Mucosa of descending colon (tissue), 3 donors: Measurements from ENCODE around the gene SLC22A12. TPM values are rescaled to one million over a fixed set of nuclear protein-coding genes. Genes with fewer than 3 reads are reported as not detected.
A peak's percentile ranks its signal among the peaks of the same experiment; 100 is the strongest.

Experiments
- ATAC-seq: fragments of 200-7000 bp; cut with Tn5 transposase; one replicate; pipeline ENCODE4 v1.9.1; 2020; ENCODE audit warnings: mild to moderate bottlenecking, moderate library complexity
- DNase-seq, 3 donors: peaks; one replicate each; pipeline ENCODE4 v3.0.0-alpha.2; 2020
- H3K36me3 ChIP-seq: fragments of 200-600 bp; one replicate; pipeline ENCODE4 v1.8.0; 2021; ENCODE audit warnings: low read depth, mild to moderate bottlenecking
- H3K4me1 ChIP-seq: fragments of 200-600 bp; one replicate; pipeline ENCODE4 v1.8.0; 2021; ENCODE audit warnings: low read depth, mild to moderate bottlenecking
- H3K4me3 ChIP-seq: fragments of 200-600 bp; one replicate; pipeline ENCODE4 v1.8.0; 2021; ENCODE audit warnings: mild to moderate bottlenecking
- H3K9me3 ChIP-seq: fragments of 200-600 bp; one replicate; pipeline ENCODE4 v1.8.0; 2021; ENCODE audit warnings: mild to moderate bottlenecking
- CTCF ChIP-seq: fragments of 200-600 bp; IDR thresholded peaks from one replicate; pipeline ENCODE4 v1.8.0; 2022; ENCODE audit warnings: antibody characterized with exemption, mild to moderate bottlenecking
- intact Hi-C, 2 donors: fragments of 100-400 bp; cut with DNase I in 1 of 2; cut with micrococcal nuclease in 1 of 2; formaldehyde crosslinking; loops; one replicate each; pipeline versions ENCODE4 v1.11.0 to v1.11.1; 2022; cut with DNase I, micrococcal nuclease
- total RNA-seq, 3 donors: library from RNA; stranded (reverse); fragmentation: NEBNext Ultra II Directional in 2 of 3; extraction: Animal tissue kit (Norgen Biotek cat#: 25700) in 2 of 3; gene quantifications; one replicate each; pipeline versions ENCODE4 v1.2.1 to v1.2.4, GENCODE V29; 2021 to 2023
- donor health status: DM: no; HTN: no; CAD: no; lungs with moderate emphysema.
- donor health status: DM: no; HTN: no; CAD: no.
- donor health status: DM: no; HTN: yes; CAD: no.

Gene SLC22A12
- total RNA-seq, 3 donors from 2014 or later = not detected

DNA sequence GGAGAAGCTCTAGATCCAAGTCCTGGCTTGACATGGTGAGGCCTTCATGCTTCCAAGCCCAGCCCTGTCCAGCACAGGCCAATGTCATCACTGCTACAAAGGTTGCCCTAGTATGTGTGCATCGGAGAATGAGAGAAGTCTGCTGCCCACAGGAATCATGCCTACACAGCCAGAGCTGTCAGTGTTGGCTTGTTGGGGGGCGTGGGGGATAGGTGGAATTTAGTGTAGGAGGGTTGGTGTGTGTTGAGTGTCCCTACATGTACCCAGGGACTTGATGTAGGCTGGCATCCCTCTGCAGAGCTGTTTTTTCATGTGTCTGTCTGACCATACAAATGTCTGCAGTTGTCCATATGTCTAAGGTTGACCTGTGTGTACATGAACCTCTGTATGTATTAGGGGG, 37.6 kb downstream of the SLC22A12 start:
- Histone ChIP-seq H3K4me3 (no peak overlapping the region), H3K36me3 (no peaks in the 10 kb centered on the region), H3K4me1 (no peaks in the 10 kb centered on the region), H3K9me3 (no peaks in the 10 kb centered on the region)
- no peak for DNase-seq
- no peak for TF ChIP-seq CTCF
- intact Hi-C loops = no loop called here
- no peak for ATAC-seq

DNA sequence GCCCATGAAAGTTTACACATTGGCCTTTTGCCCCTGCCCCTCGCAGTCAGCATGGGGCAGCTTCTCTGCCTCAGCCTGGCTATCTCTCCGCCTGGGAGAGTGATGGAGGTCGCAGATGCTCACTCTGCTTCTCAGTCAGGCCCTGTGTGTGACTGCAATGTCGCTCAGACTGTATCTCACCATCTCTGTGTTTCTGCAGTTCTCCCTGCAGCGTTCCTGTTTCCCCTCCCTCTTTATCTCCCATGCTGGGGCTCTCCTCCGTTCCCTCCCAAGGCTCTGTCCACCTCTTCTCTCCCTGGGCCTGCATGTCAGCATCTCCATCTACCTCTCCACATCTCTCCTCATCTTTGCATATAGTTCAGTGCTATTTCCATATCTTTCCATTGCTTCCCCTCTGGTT, 38.1 kb downstream of the SLC22A12 start:
- Histone ChIP-seq H3K4me1 (no peaks in the 10 kb centered on the region), H3K36me3 (no peaks in the 10 kb centered on the region), H3K4me3 (no peak overlapping the region), H3K9me3 (no peaks in the 10 kb centered on the region)
- no peak for TF ChIP-seq CTCF
- intact Hi-C loops = no loop called here
- ATAC-seq = no peak
- DNase-seq = no peak

GRCh38 chr11:64629796-64630562, 39.0 kb downstream of the SLC22A12 start:
- no peaks in the 10 kb centered on the region for H3K36me3 ChIP-seq
- intact Hi-C loops = no loop called here
- no peaks in the 10 kb centered on the region for H3K9me3 ChIP-seq
- no peak overlapping the region for H3K4me3 ChIP-seq
- peak in 1 of 3 donors; percentile 46 for DNase-seq
- no peak for TF ChIP-seq CTCF
- no peak for ATAC-seq
- H3K4me1 ChIP-seq = no peaks in the 10 kb centered on the region

DNA sequence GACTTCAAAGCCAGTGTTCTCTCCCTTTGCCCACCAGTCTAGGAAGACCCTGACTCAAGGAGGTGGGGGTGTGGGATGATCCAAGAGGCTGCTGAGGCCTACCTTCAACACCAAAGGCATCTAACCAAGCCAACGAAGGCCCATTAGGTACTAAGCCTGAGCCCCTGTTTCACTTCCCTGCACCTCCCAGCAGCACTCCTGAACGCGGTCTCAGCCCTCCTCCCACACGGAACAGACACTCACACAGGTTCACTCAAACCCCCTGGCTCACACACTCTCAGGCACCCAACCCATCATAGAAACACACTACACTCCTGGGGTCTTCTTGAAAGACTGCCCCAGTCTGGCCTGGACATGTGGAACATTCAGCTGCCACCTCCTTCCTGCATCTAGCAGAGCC, 40.7 kb downstream of the SLC22A12 start:
- DNase-seq (no peak), ATAC-seq (no peak)
- no peak overlapping the region for H3K4me3 ChIP-seq
- H3K36me3 ChIP-seq = no peaks in the 10 kb centered on the region
- no peaks in the 10 kb centered on the region for H3K4me1 ChIP-seq
- TF ChIP-seq CTCF = no peak
- intact Hi-C loops = no loop called here
- H3K9me3 ChIP-seq = no peaks in the 10 kb centered on the region

GRCh38 chr11:64632237-64632636, 41.2 kb downstream of the SLC22A12 start:
- intact Hi-C loops = no loop called here
- no peak overlapping the region for H3K4me3 ChIP-seq
- no peak for TF ChIP-seq CTCF
- no peak for DNase-seq
- no peak for ATAC-seq
- H3K36me3 ChIP-seq = no peaks in the 10 kb centered on the region
- H3K4me1 ChIP-seq = no peaks in the 10 kb centered on the region
- no peaks in the 10 kb centered on the region for H3K9me3 ChIP-seq
